Measurements from ENCODE around the gene ADRM1.

The ADRM1 gene

GRCh38 chr20:62334881-62335280 lies 32.1 kb downstream of the ADRM1 start:
- ATAC-seq: no peak
- no peak for TF ChIP-seq CREB5 (CRISPR knock-in tag; IDR thresholded peaks at IDR 0.05; ENCODE audit: low read depth)
- TF ChIP-seq ZNF70 (CRISPR knock-in tag; IDR thresholded peaks at IDR 0.05): no peak
- TF ChIP-seq, protein P1, sequence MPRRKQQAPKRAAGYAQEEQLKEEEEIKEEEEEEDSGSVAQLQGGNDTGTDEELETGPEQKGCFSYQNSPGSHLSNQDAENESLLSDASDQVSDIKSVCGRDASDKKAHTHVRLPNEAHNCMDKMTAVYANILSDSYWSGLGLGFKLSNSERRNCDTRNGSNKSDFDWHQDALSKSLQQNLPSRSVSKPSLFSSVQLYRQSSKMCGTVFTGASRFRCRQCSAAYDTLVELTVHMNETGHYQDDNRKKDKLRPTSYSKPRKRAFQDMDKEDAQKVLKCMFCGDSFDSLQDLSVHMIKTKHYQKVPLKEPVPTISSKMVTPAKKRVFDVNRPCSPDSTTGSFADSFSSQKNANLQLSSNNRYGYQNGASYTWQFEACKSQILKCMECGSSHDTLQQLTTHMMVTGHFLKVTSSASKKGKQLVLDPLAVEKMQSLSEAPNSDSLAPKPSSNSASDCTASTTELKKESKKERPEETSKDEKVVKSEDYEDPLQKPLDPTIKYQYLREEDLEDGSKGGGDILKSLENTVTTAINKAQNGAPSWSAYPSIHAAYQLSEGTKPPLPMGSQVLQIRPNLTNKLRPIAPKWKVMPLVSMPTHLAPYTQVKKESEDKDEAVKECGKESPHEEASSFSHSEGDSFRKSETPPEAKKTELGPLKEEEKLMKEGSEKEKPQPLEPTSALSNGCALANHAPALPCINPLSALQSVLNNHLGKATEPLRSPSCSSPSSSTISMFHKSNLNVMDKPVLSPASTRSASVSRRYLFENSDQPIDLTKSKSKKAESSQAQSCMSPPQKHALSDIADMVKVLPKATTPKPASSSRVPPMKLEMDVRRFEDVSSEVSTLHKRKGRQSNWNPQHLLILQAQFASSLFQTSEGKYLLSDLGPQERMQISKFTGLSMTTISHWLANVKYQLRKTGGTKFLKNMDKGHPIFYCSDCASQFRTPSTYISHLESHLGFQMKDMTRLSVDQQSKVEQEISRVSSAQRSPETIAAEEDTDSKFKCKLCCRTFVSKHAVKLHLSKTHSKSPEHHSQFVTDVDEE (CRISPR knock-in tag; IDR thresholded peaks at IDR 0.05): no peak
- no peak for TF ChIP-seq ISL1 (CRISPR knock-in tag; IDR thresholded peaks at IDR 0.05)
- TF ChIP-seq CSDC2 (CRISPR knock-in tag; IDR thresholded peaks at IDR 0.05): no peak
- no peak for TF ChIP-seq POU6F1 (CRISPR knock-in tag; IDR thresholded peaks at IDR 0.05; ENCODE audit: borderline replicate concordance, low read depth)
- no peak for TF ChIP-seq SNAI2 (CRISPR knock-in tag; IDR thresholded peaks at IDR 0.05)
- TF ChIP-seq CSRNP3 (CRISPR knock-in tag; IDR thresholded peaks at IDR 0.05): no peak

DNA sequence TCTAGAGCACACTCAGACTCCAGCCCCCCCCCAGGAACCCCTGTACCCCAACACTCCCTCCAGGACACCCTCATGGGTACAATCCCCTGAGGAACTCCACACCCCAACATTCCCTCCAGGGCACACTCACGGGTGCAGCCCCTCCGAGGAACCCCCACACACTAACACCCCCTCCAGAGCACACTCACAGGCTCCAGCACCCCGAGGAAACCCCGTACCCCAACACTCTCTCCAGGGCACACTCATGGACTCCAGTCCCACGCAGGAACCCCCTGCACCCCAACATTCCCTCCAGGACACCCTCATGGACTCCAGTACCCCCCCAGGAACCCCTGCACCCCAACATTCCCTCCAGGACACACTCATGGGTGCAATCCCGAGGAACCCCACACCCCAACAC lies 32.7 kb downstream of the ADRM1 start:
- TF ChIP-seq TOX (CRISPR knock-in tag; IDR thresholded peaks at IDR 0.05; ENCODE audit: borderline replicate concordance): no peak
- no peak for TF ChIP-seq ZNF70 (CRISPR knock-in tag; IDR thresholded peaks at IDR 0.05)
- TF ChIP-seq OSR1 (CRISPR knock-in tag; IDR thresholded peaks at IDR 0.05): no peak
- no peak for TF ChIP-seq ARNTL (CRISPR knock-in tag; IDR thresholded peaks at IDR 0.05; ENCODE audit: borderline replicate concordance, low read depth)
- TF ChIP-seq PPARA (CRISPR knock-in tag; IDR thresholded peaks at IDR 0.05; ENCODE audit: borderline replicate concordance): no peak
- TF ChIP-seq CREB5 (CRISPR knock-in tag; IDR thresholded peaks at IDR 0.05; ENCODE audit: low read depth): no peak
- TF ChIP-seq POU6F1 (CRISPR knock-in tag; IDR thresholded peaks at IDR 0.05; ENCODE audit: borderline replicate concordance, low read depth): no peak
- no peak for TF ChIP-seq RARB (CRISPR knock-in tag; IDR thresholded peaks at IDR 0.05)
- TF ChIP-seq BACH2 (CRISPR knock-in tag; IDR thresholded peaks at IDR 0.05; ENCODE audit: borderline replicate concordance): no peak
- TF ChIP-seq CSRNP3 (CRISPR knock-in tag; IDR thresholded peaks at IDR 0.05): no peak
- TF ChIP-seq ZC3H10 (CRISPR knock-in tag; IDR thresholded peaks at IDR 0.05): no peak
- no peak for TF ChIP-seq TCF4 (CRISPR knock-in tag; IDR thresholded peaks at IDR 0.05; ENCODE audit: borderline replicate concordance)
- no peak for TF ChIP-seq GLIS3 (CRISPR knock-in tag; IDR thresholded peaks at IDR 0.05)
- no peak for TF ChIP-seq PATZ1 (CRISPR knock-in tag; IDR thresholded peaks at IDR 0.05; ENCODE audit: borderline replicate concordance)
- TF ChIP-seq SNAI2 (CRISPR knock-in tag; IDR thresholded peaks at IDR 0.05): no peak
- no peak for TF ChIP-seq ZNF565 (CRISPR knock-in tag; conservative IDR thresholded peaks at IDR 0.05; ENCODE audit: low read depth)
- TF ChIP-seq ESRRG (CRISPR knock-in tag; IDR thresholded peaks at IDR 0.05): no peak
- no peak for ATAC-seq

Data from SK-N-SH treated with all-trans-retinoic acid at 6 μM for 48 hours (cell line).